Kidney epithelial cell (primary cell): ENCODE measurements around the gene RCC2. TPM values are rescaled to one million over a fixed set of nuclear protein-coding genes. Genes with fewer than 3 reads are reported as not detected.
"Not testable (repeated sequence)": the region's sequence is repeated elsewhere in the genome, so short reads cannot be mapped to it uniquely, and the experiment has no call there.

Experiments used
- DNase-seq: peaks from one replicate; pipeline ENCODE4 v3.0.0-alpha.2; 2010; ENCODE audit warnings: low read depth
- H3K27me3 ChIP-seq: 2 replicates; pipeline ENCODE4 v1.6.0; 2011; ENCODE audit warnings: low read length; ENCODE audit not compliant: control insufficient read depth, insufficient read depth
- H3K36me3 ChIP-seq: 2 replicates; pipeline ENCODE4 v1.5.1; 2011; ENCODE audit warnings: low read length; ENCODE audit not compliant: control insufficient read depth, insufficient read depth
- H3K4me3 ChIP-seq: 2 replicates; pipeline ENCODE4 v1.5.1; 2011; ENCODE audit warnings: low read depth, mild to moderate bottlenecking, control low read depth, low read length
- CTCF ChIP-seq: IDR thresholded peaks from 2 replicates; pipeline ENCODE4 v1.5.1; 2011; ENCODE audit warnings: mild to moderate bottlenecking, moderate library complexity, low read length, control low read depth, inconsistent platforms; ENCODE audit not compliant: insufficient read depth, poor library complexity, severe bottlenecking
- total RNA-seq: library from RNA; depleted of rRNA; stranded (reverse); fragments of >200 nt; gene quantifications from 2 replicates; pipeline ENCODE4 v1.2.3, GENCODE V29; 2015

Gene RCC2
- total RNA-seq, 1 donor from 2014 or later = 80.8 TPM

GRCh38 chr1:17463991-17464390 lies 24.5 kb upstream of the RCC2 start:
- H3K36me3 ChIP-seq = no peaks in the 10 kb centered on the region
- DNase-seq = no peak
- no peak for TF ChIP-seq CTCF
- peaks cover 5% of the 10 kb centered on the region for H3K27me3 ChIP-seq
- H3K4me3 ChIP-seq = no peak overlapping the region

- no peak for DNase-seq
- no peak for TF ChIP-seq CTCF
- peaks cover 5% of the 10 kb centered on the region for H3K27me3 ChIP-seq
- H3K36me3 ChIP-seq = no peaks in the 10 kb centered on the region
- no peak overlapping the region for H3K4me3 ChIP-seq
Measured at GRCh38 chr1:17462669-17463068, 23.2 kb upstream of the RCC2 start.

GRCh38 chr1:17460219-17460618 lies 20.7 kb upstream of the RCC2 start:
- Histone ChIP-seq H3K27me3 (peaks cover 5% of the 10 kb centered on the region), H3K36me3 (no peaks in the 10 kb centered on the region), H3K4me3 (no peak overlapping the region)
- no peak for DNase-seq
- no peak for TF ChIP-seq CTCF

- DNase-seq = no peak
- H3K4me3 ChIP-seq = no peak overlapping the region
- H3K27me3 ChIP-seq = peaks cover 5% of the 10 kb centered on the region
- no peak for TF ChIP-seq CTCF
- no peaks in the 10 kb centered on the region for H3K36me3 ChIP-seq
Measured at GRCh38 chr1:17458794-17459193, 19.3 kb upstream of the RCC2 start.

GRCh38 chr1:17452686-17453085 lies 13.2 kb upstream of the RCC2 start:
- no peak overlapping the region for H3K4me3 ChIP-seq

GRCh38 chr1:17452203-17452602 lies 12.7 kb upstream of the RCC2 start:
- not testable (repeated sequence) for H3K27me3 ChIP-seq, DNase-seq, H3K4me3 ChIP-seq, H3K36me3 ChIP-seq

More at GRCh38 chr1:17452686-17453085, 13.2 kb upstream of the RCC2 start:
- no peak for TF ChIP-seq CTCF
- Histone ChIP-seq H3K36me3 (no peaks in the 10 kb centered on the region), H3K27me3 (no peaks in the 10 kb centered on the region)
- DNase-seq = no peak
